DND-41 (cell line): Measurements from ENCODE around the gene PNMA8B.

Experiments used
- EZH2 ChIP-seq: IDR thresholded peaks from 3 replicates; pipeline ENCODE4 v1.6.1; 2012; ENCODE audit warnings: borderline replicate concordance, low read depth, mild to moderate bottlenecking, moderate library complexity, low read length, inconsistent platforms; ENCODE audit not compliant: severe bottlenecking
- TF ChIP-seq, protein P1 (sequence below): IDR thresholded peaks from 2 replicates; pipeline ENCODE4 v1.5.1; 2012; ENCODE audit warnings: borderline replicate concordance, low read length, moderate library complexity, mild to moderate bottlenecking; ENCODE audit not compliant: poor library complexity, severe bottlenecking; ENCODE audit errors: extremely low read depth

DNA sequence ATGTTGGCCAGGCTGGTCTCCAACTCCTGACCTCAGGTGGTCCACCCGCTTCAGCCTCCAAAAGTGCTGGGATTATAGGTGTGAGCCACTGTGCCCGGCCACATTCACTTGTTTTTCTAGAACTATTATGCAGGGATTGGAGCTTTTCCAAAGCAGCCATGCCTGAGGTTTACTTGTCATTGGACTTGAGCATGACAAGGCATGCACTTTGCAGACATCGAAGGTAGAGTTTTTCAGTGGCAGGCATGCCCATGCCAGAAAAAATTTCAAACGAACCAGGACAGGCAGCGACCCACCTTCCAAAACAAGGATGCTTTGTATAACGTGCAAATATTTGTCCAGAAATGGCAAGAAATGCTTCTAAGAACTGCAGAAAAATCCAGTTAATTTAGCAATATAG, 42.0 kb downstream of the PNMA8B start:
- TF ChIP-seq, protein P1, sequence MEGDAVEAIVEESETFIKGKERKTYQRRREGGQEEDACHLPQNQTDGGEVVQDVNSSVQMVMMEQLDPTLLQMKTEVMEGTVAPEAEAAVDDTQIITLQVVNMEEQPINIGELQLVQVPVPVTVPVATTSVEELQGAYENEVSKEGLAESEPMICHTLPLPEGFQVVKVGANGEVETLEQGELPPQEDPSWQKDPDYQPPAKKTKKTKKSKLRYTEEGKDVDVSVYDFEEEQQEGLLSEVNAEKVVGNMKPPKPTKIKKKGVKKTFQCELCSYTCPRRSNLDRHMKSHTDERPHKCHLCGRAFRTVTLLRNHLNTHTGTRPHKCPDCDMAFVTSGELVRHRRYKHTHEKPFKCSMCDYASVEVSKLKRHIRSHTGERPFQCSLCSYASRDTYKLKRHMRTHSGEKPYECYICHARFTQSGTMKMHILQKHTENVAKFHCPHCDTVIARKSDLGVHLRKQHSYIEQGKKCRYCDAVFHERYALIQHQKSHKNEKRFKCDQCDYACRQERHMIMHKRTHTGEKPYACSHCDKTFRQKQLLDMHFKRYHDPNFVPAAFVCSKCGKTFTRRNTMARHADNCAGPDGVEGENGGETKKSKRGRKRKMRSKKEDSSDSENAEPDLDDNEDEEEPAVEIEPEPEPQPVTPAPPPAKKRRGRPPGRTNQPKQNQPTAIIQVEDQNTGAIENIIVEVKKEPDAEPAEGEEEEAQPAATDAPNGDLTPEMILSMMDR: no peak
- no peak for TF ChIP-seq EZH2
